Measurements from ENCODE around the gene TRPM3.
A peak's percentile ranks its signal among the peaks of the same experiment; 100 is the strongest.

The TRPM3 gene

DNA sequence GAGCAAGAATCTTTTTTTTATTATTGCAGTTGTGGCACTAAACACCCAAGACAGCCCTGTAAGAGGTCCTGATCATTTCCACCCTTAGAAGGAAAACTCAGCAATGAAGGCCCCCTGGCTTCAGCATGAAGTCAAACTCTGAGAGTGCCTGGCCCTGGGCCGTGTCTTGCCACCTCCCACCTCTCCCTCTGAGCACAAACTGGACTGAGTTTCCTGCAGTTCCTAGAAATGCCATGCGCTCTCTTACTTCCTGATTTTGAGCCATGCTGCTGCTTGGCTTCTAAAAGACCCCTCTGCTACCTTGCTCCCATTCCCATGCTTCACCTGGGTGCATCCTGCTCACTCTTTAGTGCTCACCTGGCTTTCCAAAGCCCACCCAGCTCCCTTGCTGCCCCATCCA, 566.5 kb downstream of the TRPM3 start:
- no peak for DNase-seq (ENCODE audit: low read depth)

DNA sequence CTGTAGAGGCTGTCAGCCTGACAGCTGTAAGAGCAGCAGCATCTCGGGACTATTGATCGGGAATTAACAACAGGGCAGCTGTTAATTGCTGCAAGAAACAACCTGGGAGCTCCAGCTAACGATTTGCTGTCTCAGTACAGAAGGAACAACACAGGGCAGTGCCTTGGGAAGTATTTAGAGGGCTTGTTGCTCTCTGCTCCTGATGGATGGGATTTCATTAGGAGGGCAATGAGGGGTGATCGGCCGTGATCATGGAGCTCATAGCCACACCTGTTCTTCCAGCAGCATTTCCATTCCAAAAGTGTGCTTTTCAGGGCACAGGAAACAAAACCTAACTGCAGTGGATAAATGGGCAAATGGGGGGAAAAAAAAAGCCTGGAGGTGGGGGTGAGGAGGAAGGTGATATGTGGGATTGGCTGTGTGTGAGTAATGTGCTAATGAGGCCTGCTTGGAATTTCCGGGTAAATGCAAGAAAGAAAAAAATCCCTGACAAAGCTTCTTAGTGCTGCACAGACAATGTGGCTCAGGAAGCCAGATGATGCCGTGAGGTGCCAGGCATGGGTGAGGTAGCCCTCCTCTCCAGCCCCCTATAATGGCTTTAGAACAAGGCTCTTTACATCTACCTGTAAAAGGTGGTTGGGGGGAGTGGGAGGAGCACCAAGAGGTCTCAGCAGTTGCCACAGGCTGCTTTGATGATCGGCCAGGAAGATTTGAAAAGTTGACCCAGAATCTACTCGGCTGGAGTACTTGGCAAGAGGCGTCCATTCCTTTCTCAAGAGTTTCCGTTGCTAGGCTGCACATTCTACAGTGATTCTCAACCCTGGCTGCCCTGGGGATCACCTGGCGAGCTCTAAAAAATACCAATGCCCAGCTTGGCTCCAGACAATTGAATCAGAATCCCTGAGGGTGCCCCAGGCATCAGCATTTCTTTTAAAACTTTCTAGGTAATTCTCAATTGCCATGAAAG, 567.4 kb downstream of the TRPM3 start:
- peak; percentile 81 for DNase-seq (ENCODE audit: low read depth)

DNA sequence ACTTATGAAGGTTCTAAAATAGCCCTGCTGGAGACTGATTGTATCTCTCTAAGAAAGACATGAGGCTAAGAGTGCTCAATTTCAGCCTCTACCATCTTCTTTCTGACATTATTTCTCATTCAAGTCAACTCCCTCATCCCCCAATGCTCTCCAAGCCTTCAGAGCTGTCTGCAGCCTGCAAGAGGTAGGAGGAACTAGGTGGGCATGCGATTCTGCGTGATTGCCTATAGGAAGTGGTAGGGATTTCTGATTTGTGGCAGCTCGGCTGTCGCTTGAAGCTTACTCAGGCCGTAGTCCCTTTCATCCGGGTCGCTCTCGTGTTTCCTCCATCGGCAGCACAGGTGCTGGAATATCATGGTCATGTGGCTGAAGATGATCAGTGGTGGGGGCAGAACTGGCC, 568.9 kb downstream of the TRPM3 start:
- no peak for DNase-seq (ENCODE audit: low read depth)

GRCh38 chr9:70551801-70552200, 569.6 kb downstream of the TRPM3 start:
- no peak for DNase-seq (ENCODE audit: low read depth)

DNA sequence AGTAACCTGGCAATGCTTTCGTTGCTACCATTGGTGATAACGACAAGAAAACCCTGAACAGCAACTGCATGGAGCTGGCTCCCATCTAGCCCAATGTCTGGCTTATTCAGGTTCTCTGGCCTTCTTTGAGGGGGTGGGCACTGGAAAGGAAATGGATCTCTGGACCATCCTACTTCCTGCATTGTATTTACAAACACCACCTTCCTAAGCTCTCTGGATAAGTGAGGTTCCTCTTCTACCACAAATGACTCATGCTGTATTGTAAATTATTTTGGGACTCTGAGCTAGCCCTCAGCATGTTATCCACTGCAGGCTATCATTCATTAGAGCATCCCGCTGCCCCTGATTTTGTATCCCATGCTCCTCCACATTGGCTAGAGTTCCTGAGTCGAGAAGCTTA, 570.0 kb downstream of the TRPM3 start:
- peak; percentile 58 for DNase-seq (ENCODE audit: low read depth)

GRCh38 chr9:70549926-70550325, 571.5 kb downstream of the TRPM3 start:
- no peak for DNase-seq (ENCODE audit: low read depth)

DNA sequence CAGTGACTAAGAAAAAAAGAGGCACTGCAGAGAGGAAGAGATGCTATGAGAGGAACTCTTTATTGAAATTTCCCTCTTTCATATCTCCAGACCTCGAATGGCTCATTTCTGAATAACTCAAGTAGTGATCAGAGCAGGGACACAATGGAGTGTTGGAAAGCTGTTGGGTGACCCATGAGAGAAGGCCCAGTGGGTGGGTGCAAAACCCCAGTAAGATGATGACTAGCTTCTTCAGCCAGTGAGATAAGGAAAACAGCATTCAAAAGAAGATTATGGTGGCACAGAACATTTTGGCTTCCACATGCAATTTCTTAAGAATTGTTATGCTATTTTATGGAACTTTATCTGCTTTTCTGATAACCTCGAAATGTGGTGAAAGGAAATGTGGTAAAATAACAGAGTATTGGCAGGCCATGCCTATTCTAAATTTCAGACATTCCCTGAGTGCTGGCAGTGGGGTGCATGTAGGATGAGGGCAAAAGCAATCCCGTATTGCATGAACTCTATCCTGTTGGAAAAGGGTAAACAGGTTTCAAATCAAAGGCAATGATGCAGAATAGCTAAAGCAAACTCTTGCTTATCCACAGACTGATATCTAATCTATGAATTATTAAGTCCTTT, 579.0 kb downstream of the TRPM3 start:
- no peak for DNase-seq (ENCODE audit: low read depth)

DNA sequence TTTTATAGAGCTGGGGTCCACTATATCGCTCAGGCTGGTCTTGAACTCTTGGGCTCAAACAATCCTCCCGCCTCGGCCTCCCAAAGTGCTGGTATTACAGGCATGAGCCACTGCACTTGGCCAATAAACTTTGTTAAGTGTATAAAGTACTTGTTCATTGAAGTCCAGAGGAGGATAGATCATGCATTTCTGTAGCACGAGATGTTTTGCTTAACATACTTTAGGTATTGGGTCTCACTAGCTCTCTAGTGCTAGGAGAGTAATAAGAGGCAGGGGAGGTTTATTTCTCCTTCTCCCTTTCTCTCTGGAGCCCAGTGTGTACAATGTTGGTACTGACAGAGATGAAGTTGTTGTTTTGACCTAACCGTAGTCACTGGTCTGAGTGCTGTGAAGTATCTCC, 581.4 kb downstream of the TRPM3 start:
- DNase-seq (ENCODE audit: low read depth) = peak; percentile 62

- peak; percentile 77 for DNase-seq (ENCODE audit: low read depth)
Measured at GRCh38 chr9:70539526-70539925, 581.9 kb downstream of the TRPM3 start.

GRCh38 chr9:70539001-70539400, 582.4 kb downstream of the TRPM3 start:
- peak; percentile 43 for DNase-seq (ENCODE audit: low read depth)

DNA sequence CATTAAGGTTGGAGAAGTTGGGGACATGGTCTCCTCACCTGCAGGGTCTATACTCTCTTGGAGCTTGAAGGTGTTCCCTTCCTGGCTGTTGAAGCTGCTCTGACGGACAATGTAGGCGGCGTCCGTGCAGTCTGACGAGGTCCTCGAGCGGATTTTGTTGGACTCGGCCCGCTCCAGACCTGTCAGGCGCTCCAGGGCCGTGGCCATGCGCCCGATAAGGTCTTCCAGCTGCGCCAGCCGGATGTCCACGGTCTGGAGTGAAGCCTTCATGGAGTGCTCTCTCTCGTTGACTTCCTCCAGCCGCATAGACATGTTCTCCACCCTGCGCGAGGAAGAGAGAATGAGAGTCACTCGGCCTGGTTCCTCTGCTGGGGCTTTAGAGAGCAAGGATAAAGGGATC, 584.3 kb downstream of the TRPM3 start:
- no peak for DNase-seq (ENCODE audit: low read depth)

- no peak for DNase-seq (ENCODE audit: low read depth)
Measured at GRCh38 chr9:70535546-70536323, 585.7 kb downstream of the TRPM3 start.

- DNase-seq (ENCODE audit: low read depth) = peak; percentile 90
Measured at GRCh38 chr9:70534471-70534870, 587.0 kb downstream of the TRPM3 start.

GRCh38 chr9:70534061-70534460, 587.4 kb downstream of the TRPM3 start:
- DNase-seq (ENCODE audit: low read depth) = peak; percentile 93

GRCh38 chr9:70533492-70533891, 587.9 kb downstream of the TRPM3 start:
- peak; percentile 39 for DNase-seq (ENCODE audit: low read depth)

DNA sequence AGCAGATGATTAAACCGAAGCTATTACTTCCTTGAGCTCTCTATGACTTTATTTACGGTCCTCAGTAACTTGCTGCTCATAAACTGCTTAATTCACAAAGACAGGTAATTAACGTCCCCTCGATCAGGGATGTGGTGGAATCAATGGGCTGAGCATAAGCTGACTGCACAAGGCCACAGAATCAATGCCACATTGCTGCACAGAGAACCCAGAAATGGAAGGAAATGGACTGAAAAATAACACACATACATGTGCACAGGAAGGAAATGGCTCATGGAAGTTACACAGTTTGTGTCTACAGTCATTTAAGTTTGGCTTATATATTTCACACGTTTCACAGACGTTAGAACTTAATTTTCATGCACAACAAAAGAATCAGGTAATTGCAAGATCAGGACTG, 588.7 kb downstream of the TRPM3 start:
- DNase-seq (ENCODE audit: low read depth) = no peak

DNA sequence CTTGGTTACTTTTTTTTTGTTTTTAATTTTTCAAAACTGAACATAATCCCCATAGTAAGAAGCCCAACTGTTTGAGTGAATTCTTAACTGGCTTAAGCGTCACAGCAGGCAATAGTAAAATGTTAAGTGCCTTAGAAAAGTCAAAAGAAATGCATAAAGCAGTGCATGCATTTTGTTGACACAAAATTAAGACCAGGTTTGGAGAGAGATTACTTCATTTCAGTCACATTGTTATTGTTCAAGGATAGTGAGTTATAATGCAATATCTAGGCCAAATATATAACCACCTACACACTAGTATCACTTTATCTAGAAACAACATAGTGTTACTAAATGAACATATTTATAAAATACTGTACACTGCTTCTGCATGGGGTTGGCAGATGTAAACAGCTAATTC, 590.1 kb downstream of the TRPM3 start:
- DNase-seq (ENCODE audit: low read depth) = peak; percentile 41

GRCh38 chr9:70530716-70531115, 590.7 kb downstream of the TRPM3 start:
- no peak for DNase-seq (ENCODE audit: low read depth)

GRCh38 chr9:70529833-70530232, 591.6 kb downstream of the TRPM3 start:
- no peak for DNase-seq (ENCODE audit: low read depth)

GRCh38 chr9:70529377-70529776, 592.0 kb downstream of the TRPM3 start:
- DNase-seq (ENCODE audit: low read depth) = no peak

DNA sequence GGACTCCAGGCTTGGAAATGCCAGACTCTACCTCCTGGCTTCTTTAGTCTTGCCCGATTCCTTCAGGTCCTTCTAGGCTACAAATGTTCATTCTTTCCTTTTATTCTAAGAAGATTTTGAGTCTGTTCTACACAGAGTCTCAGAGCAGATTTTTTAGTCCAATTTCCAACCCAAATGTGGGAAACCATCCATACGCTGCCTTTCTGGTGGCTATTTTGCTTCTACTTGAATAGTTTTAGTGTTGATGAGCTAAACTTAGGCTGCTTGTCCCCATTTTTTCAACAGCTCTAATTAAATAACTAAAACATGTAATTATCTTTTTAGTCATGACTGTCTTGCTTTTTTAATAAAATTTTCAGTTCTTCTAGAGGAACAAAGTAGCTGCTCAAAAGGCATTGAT, 594.5 kb downstream of the TRPM3 start:
- no peak for DNase-seq (ENCODE audit: low read depth)

DNA sequence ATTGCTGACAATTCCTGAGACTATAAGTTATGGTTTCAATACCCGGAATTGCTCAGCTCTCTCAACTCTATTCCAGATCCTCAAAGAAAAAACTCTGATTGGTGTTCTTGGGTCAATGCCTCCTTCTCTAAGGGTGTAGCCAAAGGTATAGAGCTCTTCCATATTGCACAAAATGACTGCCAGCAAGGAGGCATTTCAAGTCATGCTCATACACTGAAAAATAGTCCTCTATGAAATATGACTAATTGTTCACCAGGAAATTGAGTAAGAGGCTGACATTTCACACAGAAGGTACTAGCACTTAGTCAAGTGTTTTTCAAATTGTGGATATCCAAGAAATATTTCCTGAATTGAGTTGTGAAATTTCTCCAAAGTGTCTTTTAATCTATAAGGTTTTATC, 595.9 kb downstream of the TRPM3 start:
- peak; percentile 65 for DNase-seq (ENCODE audit: low read depth)

All from EH (cell line).